GM23338 (cell line): ENCODE measurements around the gene RYR2. TPM values are rescaled to one million over a fixed set of nuclear protein-coding genes. Genes with fewer than 3 reads are reported as not detected.

Experiments
- ATAC-seq: fragments of 200-7000 bp; cut with Tn5 transposase; 3 replicates; pipeline ENCODE4 v1.9.1; 2020
- DNase-seq: peaks from one replicate; pipeline ENCODE4 v3.0.0-alpha.2; 2015; ENCODE audit warnings: low spot score
- H2AFZ ChIP-seq: fragments of 200-600 bp; sonication (generic); 2 replicates; pipeline ENCODE4 v1.8.0; 2016; ENCODE audit warnings: antibody characterized with exemption, mild to moderate bottlenecking, moderate library complexity
- H3F3A ChIP-seq: fragments of 200-600 bp; sonication (generic); replicated peaks from 2 replicates; pipeline ENCODE4 v1.8.0; 2017; ENCODE audit warnings: antibody characterized with exemption, mixed run types, low read depth
- H3K27ac ChIP-seq: fragments of 200-600 bp; sonication (generic); 2 replicates; pipeline ENCODE4 v1.6.1; 2016; ENCODE audit warnings: low read depth
- H3K27me3 ChIP-seq: fragments of 200-600 bp; sonication (generic); 2 replicates; pipeline ENCODE4 v1.8.0; 2016; ENCODE audit warnings: mild to moderate bottlenecking, mixed run types, moderate library complexity; ENCODE audit not compliant: insufficient read depth
- H3K36me3 ChIP-seq: fragments of 200-600 bp; sonication (generic); 2 replicates; pipeline ENCODE4 v1.8.0; 2016; ENCODE audit warnings: mild to moderate bottlenecking; ENCODE audit not compliant: insufficient read depth
- H3K4me1 ChIP-seq: fragments of 200-600 bp; sonication (generic); 2 replicates; pipeline ENCODE4 v1.8.0; 2016; ENCODE audit warnings: mild to moderate bottlenecking, moderate library complexity; ENCODE audit not compliant: insufficient read depth
- H3K4me2 ChIP-seq: fragments of 200-600 bp; sonication (generic); 2 replicates; pipeline ENCODE4 v1.7.1; 2017; ENCODE audit warnings: mixed run types
- H3K4me3 ChIP-seq: fragments of 200-600 bp; sonication (generic); 2 replicates; pipeline ENCODE4 v1.6.1; 2016; ENCODE audit warnings: mixed run types
- H3K79me2 ChIP-seq: fragments of 200-600 bp; sonication (generic); replicated peaks from 2 replicates; pipeline ENCODE4 v1.8.0; 2017; ENCODE audit warnings: mild to moderate bottlenecking; ENCODE audit not compliant: insufficient read depth
- H3K9me2 ChIP-seq: fragments of 200-600 bp; sonication (generic); 2 replicates; pipeline ENCODE4 v1.8.0; 2017; ENCODE audit not compliant: insufficient read depth
- H4K20me1 ChIP-seq: fragments of 200-600 bp; sonication (generic); replicated peaks from 2 replicates; pipeline ENCODE4 v1.8.0; 2017; ENCODE audit warnings: mild to moderate bottlenecking; ENCODE audit not compliant: insufficient read depth
- H3K27ac Mint-ChIP-seq: 2 replicates; pipeline ENCODE4 v1.8.0; 2020; ENCODE audit warnings: inconsistent platforms, mild to moderate bottlenecking, moderate library complexity, mixed read lengths
- H3K27me3 Mint-ChIP-seq: 3 replicates; pipeline ENCODE4 v1.8.0; 2022; ENCODE audit warnings: low read depth, mild to moderate bottlenecking, moderate library complexity, mixed read lengths, inconsistent platforms; ENCODE audit not compliant: insufficient read depth, poor library complexity
- H3K36me3 Mint-ChIP-seq: 3 replicates; pipeline ENCODE4 v1.8.0; 2021; ENCODE audit warnings: low read depth, mild to moderate bottlenecking, inconsistent platforms, moderate library complexity, mixed read lengths
- H3K4me1 Mint-ChIP-seq: 3 replicates; pipeline ENCODE4 v1.8.0; 2020; ENCODE audit warnings: mild to moderate bottlenecking, inconsistent platforms, mixed read lengths
- H3K4me3 Mint-ChIP-seq: 3 replicates; pipeline ENCODE4 v1.8.0; 2021; ENCODE audit warnings: moderate library complexity, mild to moderate bottlenecking, inconsistent platforms, mixed read lengths
- H3K9me3 Mint-ChIP-seq: 3 replicates; pipeline ENCODE4 v1.8.0; 2020; ENCODE audit warnings: moderate library complexity, mild to moderate bottlenecking, inconsistent platforms, mixed read lengths
- CTCF ChIP-seq, 2 experiments: fragments of 200-600 bp in 1 of 2; sonication (generic) in 1 of 2; conservative IDR thresholded peaks; 2 replicates each; pipeline versions ENCODE4 v1.5.1 to v1.6.1; 2016 to 2017; ENCODE audit warnings: antibody characterized with exemption in 2 of 2, low read depth in 2 of 2, mild to moderate bottlenecking in 2 of 2, moderate library complexity in 1 of 2
- EZH2 ChIP-seq: fragments of 200-600 bp; sonication (generic); IDR thresholded peaks from one replicate; pipeline ENCODE4 v1.8.0; 2017; ENCODE audit warnings: antibody characterized with exemption, mild to moderate bottlenecking, low read depth; ENCODE audit not compliant: unreplicated experiment
- EZH2phosphoT487 ChIP-seq: fragments of 200-600 bp; sonication (generic); IDR thresholded peaks from one replicate; pipeline ENCODE4 v1.8.1; 2018; ENCODE audit warnings: antibody characterized with exemption; ENCODE audit not compliant: unreplicated experiment
- JUNB ChIP-seq: IDR thresholded peaks from one replicate; pipeline ENCODE4 v1.6.1; 2016; ENCODE audit warnings: antibody characterized with exemption; ENCODE audit not compliant: unreplicated experiment
- POLR2AphosphoS5 ChIP-seq: IDR thresholded peaks from 2 replicates; pipeline ENCODE4 v1.6.1; 2016; ENCODE audit warnings: antibody characterized with exemption, low read depth
- STAT1 ChIP-seq: IDR thresholded peaks from one replicate; pipeline ENCODE4 v1.6.1; 2016; ENCODE audit warnings: antibody characterized with exemption; ENCODE audit not compliant: unreplicated experiment
- ZNF114 ChIP-seq: fragments of 250-450 bp; sonication (Bioruptor Pico); IDR thresholded peaks from 2 replicates; pipeline ENCODE4 v1.5.0; 2020; ENCODE audit warnings: mild to moderate bottlenecking, moderate library complexity
- ZNF462 ChIP-seq: fragments of 250-450 bp; sonication (Bioruptor Pico); IDR thresholded peaks from 2 replicates; pipeline ENCODE4 v1.5.0; 2020; ENCODE audit warnings: mild to moderate bottlenecking, moderate library complexity
- polyA plus RNA-seq: library from polyadenylated mRNA; unstranded; fragments of >200 nt; fragmentation: Nextera tagmentation; extraction: Ambion mirVana; gene quantifications from 2 replicates; pipeline ENCODE4 v1.2.1, GENCODE V29; 2016
- total RNA-seq: library from RNA; depleted of rRNA; stranded (reverse); fragments of >200 nt; shearing (Covaris generic); gene quantifications from 2 replicates; pipeline ENCODE4 v1.2.3, GENCODE V29; 2014
- TF ChIP-seq, protein P1 (sequence below): IDR thresholded peaks from one replicate; pipeline ENCODE4 v1.6.1; 2018; ENCODE audit warnings: antibody characterized with exemption; ENCODE audit not compliant: unreplicated experiment

RYR2 gene
- total and polyA plus RNA-seq, 2 experiments from 2014 or later: 8.9 to 10.0 TPM

DNA sequence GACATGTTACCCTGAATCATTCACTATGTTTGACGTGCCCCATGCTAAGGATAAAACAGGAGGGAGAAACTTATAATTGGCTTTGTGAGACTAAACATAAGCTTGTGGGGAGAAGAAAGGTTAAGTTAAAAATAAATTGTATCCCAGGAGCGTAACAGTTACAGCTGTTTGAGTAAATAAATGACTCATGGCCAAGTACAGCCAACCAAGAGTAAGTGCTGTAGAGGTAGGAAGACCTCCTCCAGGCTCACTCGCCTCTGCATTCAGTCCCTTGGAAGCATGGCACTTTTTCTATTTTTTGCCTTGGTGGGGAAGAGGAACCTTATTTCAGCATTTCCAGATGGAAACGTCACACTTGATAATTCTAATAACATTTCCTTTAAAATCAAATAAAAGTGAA, 732.3 kb downstream of the RYR2 start:
- H3K4me3 ChIP-seq: no peak overlapping the region
- no peaks in the 10 kb centered on the region for H3K27me3 ChIP-seq
- H2AFZ ChIP-seq: no peak overlapping the region
- H3K27me3 Mint-ChIP-seq: peaks cover 2% of the 10 kb centered on the region
- no peak for TF ChIP-seq ZNF114 (CRISPR knock-in tag)
- no peak for TF ChIP-seq POLR2AphosphoS5
- TF ChIP-seq CTCF (conservative IDR thresholded peaks at IDR 0.05; ENCODE audit: low read depth in 2 of 2): no peak
- no peaks in the 10 kb centered on the region for H3K36me3 Mint-ChIP-seq
- no peaks in the 10 kb centered on the region for H3K9me3 Mint-ChIP-seq
- H3K4me2 ChIP-seq: no peak overlapping the region
- no peaks in the 10 kb centered on the region for H3F3A ChIP-seq
- no peak for ATAC-seq
- no peak overlapping the region for H3K27ac ChIP-seq
- no peak overlapping the region for H3K27ac Mint-ChIP-seq
- no peaks in the 10 kb centered on the region for H3K79me2 ChIP-seq
- no peaks in the 10 kb centered on the region for H3K4me1 ChIP-seq
- no peak overlapping the region for H3K4me3 Mint-ChIP-seq
- peaks cover 4% of the 10 kb centered on the region; the same call in 2 of the 3 replicates for H3K4me1 Mint-ChIP-seq
- H3K36me3 ChIP-seq: no peaks in the 10 kb centered on the region
- DNase-seq: no peak
- no peaks in the 10 kb centered on the region for H3K9me2 ChIP-seq
- H4K20me1 ChIP-seq: no peaks in the 10 kb centered on the region

DNA sequence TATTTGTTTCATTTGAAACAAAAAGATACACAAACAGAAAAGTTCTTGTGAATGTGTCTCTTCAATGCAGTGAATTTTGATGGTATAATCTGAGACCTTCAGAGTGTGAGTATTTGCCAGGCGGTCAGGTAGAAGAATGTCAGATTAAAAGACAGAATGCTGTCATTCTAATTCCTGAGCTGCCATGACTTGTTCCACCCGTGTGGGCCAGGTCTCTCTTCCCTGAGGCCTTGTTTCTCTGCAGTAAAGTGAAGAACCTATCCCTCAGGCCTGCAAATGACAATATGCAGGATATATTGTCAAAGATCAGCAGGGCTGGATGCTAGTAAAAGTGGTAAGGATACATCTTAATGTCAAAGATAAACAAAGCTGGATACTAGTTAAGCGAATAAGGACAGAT, 737.4 kb downstream of the RYR2 start:
- peaks cover 4% of the 10 kb centered on the region; the same call in 2 of the 3 replicates for H3K4me1 Mint-ChIP-seq
- H3K4me3 Mint-ChIP-seq: no peak overlapping the region
- no peak overlapping the region for H2AFZ ChIP-seq
- H4K20me1 ChIP-seq: no peaks in the 10 kb centered on the region
- H3K36me3 Mint-ChIP-seq: no peaks in the 10 kb centered on the region; the same call in 2 of the 3 replicates
- H3K4me2 ChIP-seq: no peak overlapping the region
- H3K27me3 Mint-ChIP-seq: peaks cover 1% of the 10 kb centered on the region
- TF ChIP-seq, protein P1, sequence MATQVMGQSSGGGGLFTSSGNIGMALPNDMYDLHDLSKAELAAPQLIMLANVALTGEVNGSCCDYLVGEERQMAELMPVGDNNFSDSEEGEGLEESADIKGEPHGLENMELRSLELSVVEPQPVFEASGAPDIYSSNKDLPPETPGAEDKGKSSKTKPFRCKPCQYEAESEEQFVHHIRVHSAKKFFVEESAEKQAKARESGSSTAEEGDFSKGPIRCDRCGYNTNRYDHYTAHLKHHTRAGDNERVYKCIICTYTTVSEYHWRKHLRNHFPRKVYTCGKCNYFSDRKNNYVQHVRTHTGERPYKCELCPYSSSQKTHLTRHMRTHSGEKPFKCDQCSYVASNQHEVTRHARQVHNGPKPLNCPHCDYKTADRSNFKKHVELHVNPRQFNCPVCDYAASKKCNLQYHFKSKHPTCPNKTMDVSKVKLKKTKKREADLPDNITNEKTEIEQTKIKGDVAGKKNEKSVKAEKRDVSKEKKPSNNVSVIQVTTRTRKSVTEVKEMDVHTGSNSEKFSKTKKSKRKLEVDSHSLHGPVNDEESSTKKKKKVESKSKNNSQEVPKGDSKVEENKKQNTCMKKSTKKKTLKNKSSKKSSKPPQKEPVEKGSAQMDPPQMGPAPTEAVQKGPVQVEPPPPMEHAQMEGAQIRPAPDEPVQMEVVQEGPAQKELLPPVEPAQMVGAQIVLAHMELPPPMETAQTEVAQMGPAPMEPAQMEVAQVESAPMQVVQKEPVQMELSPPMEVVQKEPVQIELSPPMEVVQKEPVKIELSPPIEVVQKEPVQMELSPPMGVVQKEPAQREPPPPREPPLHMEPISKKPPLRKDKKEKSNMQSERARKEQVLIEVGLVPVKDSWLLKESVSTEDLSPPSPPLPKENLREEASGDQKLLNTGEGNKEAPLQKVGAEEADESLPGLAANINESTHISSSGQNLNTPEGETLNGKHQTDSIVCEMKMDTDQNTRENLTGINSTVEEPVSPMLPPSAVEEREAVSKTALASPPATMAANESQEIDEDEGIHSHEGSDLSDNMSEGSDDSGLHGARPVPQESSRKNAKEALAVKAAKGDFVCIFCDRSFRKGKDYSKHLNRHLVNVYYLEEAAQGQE: no peak
- no peak for TF ChIP-seq EZH2
- TF ChIP-seq JUNB: no peak
- TF ChIP-seq STAT1: no peak
- no peak for TF ChIP-seq ZNF462 (CRISPR knock-in tag)
- no peak for TF ChIP-seq EZH2phosphoT487
- H3K36me3 ChIP-seq: no peaks in the 10 kb centered on the region
- H3K9me3 Mint-ChIP-seq: no peaks in the 10 kb centered on the region
- H3K27ac ChIP-seq: no peak overlapping the region
- no peaks in the 10 kb centered on the region for H3F3A ChIP-seq
- no peaks in the 10 kb centered on the region for H3K27me3 ChIP-seq
- H3K9me2 ChIP-seq: 0 out of 2 replicates have a peak, but pooled peaks cover 5% of the 10 kb centered on the region
- ATAC-seq: no peak
- H3K4me1 ChIP-seq: no peaks in the 10 kb centered on the region
- no peak overlapping the region for H3K27ac Mint-ChIP-seq
- H3K4me3 ChIP-seq: no peak overlapping the region
- no peaks in the 10 kb centered on the region for H3K79me2 ChIP-seq
- no peak for DNase-seq
